ENCODE measurements around the gene IGSF10.

IGSF10 gene

GRCh38 chr3:151434151-151434890, 26.5 kb downstream of the IGSF10 start:
- H3K27ac ChIP-seq (ENCODE audit: low read length), result no peak overlapping the region
- no peaks in the 10 kb centered on the region for H3K4me1 ChIP-seq (ENCODE audit: control insufficient read depth in 1 of 2, insufficient read depth in 2 of 2, low read length in 2 of 2)
- no peaks in the 10 kb centered on the region for H3K36me3 ChIP-seq (ENCODE audit: control insufficient read depth in 1 of 2, insufficient read depth in 2 of 2, low read length in 2 of 2)
- no peaks in the 10 kb centered on the region for H3K9me3 ChIP-seq (ENCODE audit: control insufficient read depth in 1 of 2, low read length in 2 of 2)
- no peaks in the 10 kb centered on the region for H3K27me3 ChIP-seq (ENCODE audit: low read depth, low read length)
- H3K4me3 ChIP-seq (ENCODE audit: low read depth in 1 of 2, low read length in 2 of 2), result no peak overlapping the region

DNA sequence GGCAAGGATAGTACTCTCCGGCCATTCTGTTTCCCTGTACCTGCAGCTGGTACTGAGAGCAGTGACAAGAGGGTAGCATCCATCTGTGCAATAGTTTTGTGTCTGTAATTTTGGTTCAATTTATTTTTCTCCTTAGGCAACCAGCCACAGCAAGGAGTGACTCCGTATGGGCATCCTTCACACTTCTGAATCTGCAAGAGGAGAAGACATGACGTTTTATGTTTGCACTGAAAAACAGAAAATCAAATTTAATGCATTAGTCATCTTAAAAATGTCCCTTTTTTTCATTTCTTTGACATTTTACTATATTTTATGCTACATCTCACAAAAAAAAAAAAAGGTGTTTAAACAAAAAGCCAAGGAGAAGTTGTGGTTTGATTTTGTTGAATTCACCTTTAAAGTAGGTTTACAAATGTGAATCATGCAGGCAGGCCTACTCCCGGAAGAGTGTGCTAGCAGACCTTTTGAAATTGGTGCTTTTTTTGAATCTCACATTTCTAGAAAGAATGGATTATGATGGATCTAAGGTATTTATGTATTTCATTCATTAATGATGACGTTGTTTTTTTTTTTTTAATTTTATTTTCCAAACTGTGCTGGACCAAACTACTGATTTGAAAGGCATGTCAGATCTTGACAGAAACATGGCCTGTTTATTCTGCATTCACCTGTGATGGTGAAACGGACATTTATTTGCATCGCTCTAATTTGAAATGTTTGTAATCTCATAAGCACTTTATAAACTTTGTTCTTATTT, 28.1 kb downstream of the IGSF10 start:
- no peaks in the 10 kb centered on the region for H3K27me3 ChIP-seq (ENCODE audit: low read depth, low read length)
- H3K27ac ChIP-seq (ENCODE audit: low read length), result no peak overlapping the region
- no peaks in the 10 kb centered on the region for H3K36me3 ChIP-seq (ENCODE audit: control insufficient read depth in 1 of 2, insufficient read depth in 2 of 2, low read length in 2 of 2)
- no peaks in the 10 kb centered on the region for H3K9me3 ChIP-seq (ENCODE audit: control insufficient read depth in 1 of 2, low read length in 2 of 2)
- no peaks in the 10 kb centered on the region for H3K4me1 ChIP-seq (ENCODE audit: control insufficient read depth in 1 of 2, insufficient read depth in 2 of 2, low read length in 2 of 2)
- no peak overlapping the region for H3K4me3 ChIP-seq (ENCODE audit: low read depth in 1 of 2, low read length in 2 of 2)

- Histone ChIP-seq H3K27me3 (ENCODE audit: low read depth, low read length) (no peaks in the 10 kb centered on the region), H3K4me1 (ENCODE audit: control insufficient read depth in 1 of 2, insufficient read depth in 2 of 2, low read length in 2 of 2) (no peaks in the 10 kb centered on the region), H3K9me3 (ENCODE audit: control insufficient read depth in 1 of 2, low read length in 2 of 2) (no peaks in the 10 kb centered on the region), H3K36me3 (ENCODE audit: control insufficient read depth in 1 of 2, insufficient read depth in 2 of 2, low read length in 2 of 2) (no peaks in the 10 kb centered on the region), H3K4me3 (ENCODE audit: low read depth in 1 of 2, low read length in 2 of 2) (no peak overlapping the region), H3K27ac (ENCODE audit: low read length) (no peak overlapping the region)
Measured at GRCh38 chr3:151431940-151432339, 28.9 kb downstream of the IGSF10 start.

DNA sequence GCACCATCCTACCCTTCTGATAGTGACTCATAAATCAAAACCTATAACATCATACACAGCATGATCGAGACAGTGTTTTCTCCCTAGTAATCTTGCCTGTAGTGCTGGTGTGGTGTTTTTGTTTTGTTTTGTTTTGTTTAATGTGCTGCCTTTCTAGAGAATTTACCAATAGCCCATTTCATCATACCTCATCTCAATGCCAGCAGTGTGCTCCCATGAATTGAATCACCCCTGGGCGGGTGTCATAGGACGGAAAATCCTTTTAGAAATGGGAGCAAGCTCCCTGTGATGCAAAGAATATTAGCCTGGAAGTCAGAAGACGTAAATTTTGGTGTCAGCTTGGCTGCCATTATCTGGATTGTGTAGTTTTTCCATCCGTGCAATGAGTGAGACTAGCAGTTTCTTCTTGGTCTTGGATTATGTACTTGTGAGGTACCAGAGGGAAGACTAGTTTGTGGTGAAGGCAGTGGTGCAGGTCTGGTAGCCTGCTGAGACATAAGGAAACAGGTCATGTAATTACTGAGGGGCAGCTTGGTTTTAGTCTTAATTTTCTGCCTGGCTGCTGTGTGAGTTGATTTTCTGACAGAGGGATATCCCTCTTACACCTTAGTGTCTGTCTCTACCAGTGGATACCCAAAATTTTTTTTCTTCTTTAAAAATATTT, 29.9 kb downstream of the IGSF10 start:
- no peaks in the 10 kb centered on the region for H3K9me3 ChIP-seq (ENCODE audit: control insufficient read depth in 1 of 2, low read length in 2 of 2)
- no peaks in the 10 kb centered on the region for H3K4me1 ChIP-seq (ENCODE audit: control insufficient read depth in 1 of 2, insufficient read depth in 2 of 2, low read length in 2 of 2)
- no peak overlapping the region for H3K4me3 ChIP-seq (ENCODE audit: low read depth in 1 of 2, low read length in 2 of 2)
- no peak overlapping the region for H3K27ac ChIP-seq (ENCODE audit: low read length)
- H3K36me3 ChIP-seq (ENCODE audit: control insufficient read depth in 1 of 2, insufficient read depth in 2 of 2, low read length in 2 of 2), result no peaks in the 10 kb centered on the region
- no peaks in the 10 kb centered on the region for H3K27me3 ChIP-seq (ENCODE audit: low read depth, low read length)

DNA sequence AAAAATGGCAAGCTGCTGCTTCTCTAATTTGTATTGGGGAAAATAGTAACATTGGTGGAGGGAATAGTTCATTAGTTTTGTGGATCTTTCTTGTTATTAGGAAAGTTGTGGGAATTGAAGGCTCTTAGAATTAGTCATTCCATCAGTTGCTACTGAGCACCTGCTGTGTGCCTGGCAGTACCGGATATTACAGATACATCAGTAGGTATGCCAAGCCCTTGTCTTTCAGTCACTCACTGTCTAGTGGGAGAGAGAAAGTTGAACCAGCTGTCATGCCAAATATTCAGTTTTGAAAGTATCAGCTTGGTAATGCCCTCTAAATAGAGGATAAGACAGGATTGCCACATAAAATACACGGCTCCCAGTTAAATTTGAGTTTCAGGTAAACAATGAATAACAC, 32.5 kb downstream of the IGSF10 start:
- Histone ChIP-seq H3K27me3 (ENCODE audit: low read depth, low read length) (no peaks in the 10 kb centered on the region), H3K4me3 (ENCODE audit: low read depth in 1 of 2, low read length in 2 of 2) (no peak overlapping the region), H3K4me1 (ENCODE audit: control insufficient read depth in 1 of 2, insufficient read depth in 2 of 2, low read length in 2 of 2) (no peaks in the 10 kb centered on the region), H3K9me3 (ENCODE audit: control insufficient read depth in 1 of 2, low read length in 2 of 2) (no peaks in the 10 kb centered on the region), H3K27ac (ENCODE audit: low read length) (no peak overlapping the region), H3K36me3 (ENCODE audit: control insufficient read depth in 1 of 2, insufficient read depth in 2 of 2, low read length in 2 of 2) (no peaks in the 10 kb centered on the region)

GRCh38 chr3:151426341-151426657, 34.6 kb downstream of the IGSF10 start:
- H3K27me3 ChIP-seq (ENCODE audit: low read depth, low read length), result no peaks in the 10 kb centered on the region
- no peaks in the 10 kb centered on the region for H3K36me3 ChIP-seq (ENCODE audit: control insufficient read depth in 1 of 2, insufficient read depth in 2 of 2, low read length in 2 of 2)
- no peak overlapping the region for H3K27ac ChIP-seq (ENCODE audit: low read length)
- no peak overlapping the region for H3K4me3 ChIP-seq (ENCODE audit: low read depth in 1 of 2, low read length in 2 of 2)
- no peaks in the 10 kb centered on the region for H3K9me3 ChIP-seq (ENCODE audit: control insufficient read depth in 1 of 2, low read length in 2 of 2)
- H3K4me1 ChIP-seq (ENCODE audit: control insufficient read depth in 1 of 2, insufficient read depth in 2 of 2, low read length in 2 of 2), result no peaks in the 10 kb centered on the region

- no peaks in the 10 kb centered on the region for H3K4me1 ChIP-seq (ENCODE audit: control insufficient read depth in 1 of 2, insufficient read depth in 2 of 2, low read length in 2 of 2)
- H3K9me3 ChIP-seq (ENCODE audit: control insufficient read depth in 1 of 2, low read length in 2 of 2), result no peaks in the 10 kb centered on the region
- H3K27ac ChIP-seq (ENCODE audit: low read length), result no peak overlapping the region
- no peak overlapping the region for H3K4me3 ChIP-seq (ENCODE audit: low read depth in 1 of 2, low read length in 2 of 2)
- H3K36me3 ChIP-seq (ENCODE audit: control insufficient read depth in 1 of 2, insufficient read depth in 2 of 2, low read length in 2 of 2), result no peaks in the 10 kb centered on the region
- H3K27me3 ChIP-seq (ENCODE audit: low read depth, low read length), result no peaks in the 10 kb centered on the region
Measured at GRCh38 chr3:151425627-151426340, 35.1 kb downstream of the IGSF10 start.

DNA sequence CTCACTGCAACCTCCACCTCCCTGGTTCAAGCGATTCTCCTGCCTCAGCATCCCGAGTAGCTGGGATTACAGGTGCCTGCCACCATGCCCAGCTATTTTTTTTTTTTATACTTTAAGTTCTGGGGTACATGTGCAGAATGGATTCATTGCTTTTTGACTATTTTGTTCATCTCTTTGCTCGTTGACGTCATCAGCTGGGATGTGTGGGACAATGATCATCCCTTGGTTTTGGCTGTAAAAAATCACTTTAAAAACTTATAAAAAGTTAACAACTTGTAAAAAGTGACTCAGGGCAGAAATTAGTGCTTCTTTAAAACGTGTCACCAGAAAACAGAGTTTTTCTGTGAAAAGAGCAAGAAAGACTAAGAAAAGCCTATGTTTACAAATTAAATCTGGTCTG, 37.8 kb downstream of the IGSF10 start:
- Histone ChIP-seq H3K9me3 (ENCODE audit: control insufficient read depth in 1 of 2, low read length in 2 of 2) (no peaks in the 10 kb centered on the region), H3K36me3 (ENCODE audit: control insufficient read depth in 1 of 2, insufficient read depth in 2 of 2, low read length in 2 of 2) (no peaks in the 10 kb centered on the region), H3K4me1 (ENCODE audit: control insufficient read depth in 1 of 2, insufficient read depth in 2 of 2, low read length in 2 of 2) (no peaks in the 10 kb centered on the region), H3K27me3 (ENCODE audit: low read depth, low read length) (no peaks in the 10 kb centered on the region), H3K4me3 (ENCODE audit: low read depth in 1 of 2, low read length in 2 of 2) (no peak overlapping the region), H3K27ac (ENCODE audit: low read length) (no peak overlapping the region)

GRCh38 chr3:151421938-151422337, 38.9 kb downstream of the IGSF10 start:
- Histone ChIP-seq H3K4me1 (ENCODE audit: control insufficient read depth in 1 of 2, insufficient read depth in 2 of 2, low read length in 2 of 2) (no peaks in the 10 kb centered on the region), H3K9me3 (ENCODE audit: control insufficient read depth in 1 of 2, low read length in 2 of 2) (no peaks in the 10 kb centered on the region), H3K27me3 (ENCODE audit: low read depth, low read length) (no peaks in the 10 kb centered on the region), H3K36me3 (ENCODE audit: control insufficient read depth in 1 of 2, insufficient read depth in 2 of 2, low read length in 2 of 2) (no peaks in the 10 kb centered on the region), H3K4me3 (ENCODE audit: low read depth in 1 of 2, low read length in 2 of 2) (no peak overlapping the region), H3K27ac (ENCODE audit: low read length) (no peak overlapping the region)

DNA sequence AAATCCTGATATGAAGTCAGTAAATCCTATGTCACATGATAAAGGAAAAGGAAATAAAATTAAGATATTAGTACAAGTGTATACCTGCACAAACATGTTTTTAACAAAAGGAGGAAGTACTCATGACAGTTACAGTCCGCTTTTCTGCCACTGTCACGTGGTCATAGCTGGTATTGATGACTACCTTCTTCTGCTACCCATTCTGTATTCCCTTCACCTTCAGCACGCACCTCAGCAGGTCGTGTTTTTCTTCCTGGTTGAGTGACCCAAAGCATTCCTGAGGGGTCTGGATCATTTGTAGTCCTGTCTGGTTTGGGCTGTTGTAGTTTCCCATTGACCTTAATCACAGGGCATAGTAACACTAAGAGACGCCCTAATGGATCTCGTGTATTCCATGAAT, 41.1 kb downstream of the IGSF10 start:
- H3K27ac ChIP-seq (ENCODE audit: low read length), result no peak overlapping the region
- no peaks in the 10 kb centered on the region for H3K4me1 ChIP-seq (ENCODE audit: control insufficient read depth in 1 of 2, insufficient read depth in 2 of 2, low read length in 2 of 2)
- no peaks in the 10 kb centered on the region for H3K9me3 ChIP-seq (ENCODE audit: control insufficient read depth in 1 of 2, low read length in 2 of 2)
- H3K27me3 ChIP-seq (ENCODE audit: low read depth, low read length), result no peaks in the 10 kb centered on the region
- H3K36me3 ChIP-seq (ENCODE audit: control insufficient read depth in 1 of 2, insufficient read depth in 2 of 2, low read length in 2 of 2), result no peaks in the 10 kb centered on the region
- H3K4me3 ChIP-seq (ENCODE audit: low read depth in 1 of 2, low read length in 2 of 2), result no peak overlapping the region

DNA sequence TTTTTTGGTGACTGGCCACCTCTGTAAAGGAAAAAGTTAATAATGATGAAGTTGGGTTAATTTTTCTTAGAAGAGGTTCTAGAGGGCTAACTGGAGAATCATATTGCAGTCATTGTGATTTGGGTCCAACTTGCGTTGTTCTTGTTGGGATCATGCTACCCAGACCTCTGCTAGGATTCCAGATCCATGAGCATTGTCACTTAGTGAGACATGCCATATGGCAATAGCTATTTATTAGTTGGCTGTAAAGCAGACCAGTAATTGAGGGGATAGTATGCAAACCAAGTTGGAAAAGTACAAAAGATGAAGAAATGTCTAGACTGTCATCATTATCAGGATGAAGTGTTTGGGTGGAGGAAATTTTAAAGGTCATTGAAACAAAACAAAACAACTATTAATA, 45.6 kb downstream of the IGSF10 start:
- Histone ChIP-seq H3K27ac (ENCODE audit: low read length) (no peak overlapping the region), H3K4me1 (ENCODE audit: control insufficient read depth in 1 of 2, insufficient read depth in 2 of 2, low read length in 2 of 2) (peaks cover 0 to 7% of the 10 kb centered on the region in 2 donors), H3K27me3 (ENCODE audit: low read depth, low read length) (no peaks in the 10 kb centered on the region), H3K36me3 (ENCODE audit: control insufficient read depth in 1 of 2, insufficient read depth in 2 of 2, low read length in 2 of 2) (no peaks in the 10 kb centered on the region), H3K4me3 (ENCODE audit: low read depth in 1 of 2, low read length in 2 of 2) (no peak overlapping the region), H3K9me3 (ENCODE audit: control insufficient read depth in 1 of 2, low read length in 2 of 2) (no peaks in the 10 kb centered on the region)
